NCI-H128 (cell line): ENCODE data around the gene ZNF197.
"Not testable (repeated sequence)": the region's sequence is repeated elsewhere in the genome, so short reads cannot be mapped to it uniquely, and the experiment has no call there.

Experiments used
- DNase-seq: peaks from one replicate; lab custom pipeline; 2025; ENCODE audit not compliant: unreplicated experiment; lab: John Stamatoyannopoulos, UW

The ZNF197 gene

GRCh38 chr3:44624749-44625480 is at the start of gene ZNF197:
TSS of gene ZNF197 (plus strand) at chr3:44625036. CDS start at chr3:44629155, 4,119 bp downstream.
- peak; percentile 79 for DNase-seq

GRCh38 chr3:44576613-44577012 is 48.2 kb upstream of the ZNF197 start:
- DNase-seq, result no peak

GRCh38 chr3:44577354-44577952 is 47.4 kb upstream of the ZNF197 start:
- DNase-seq, result not testable (repeated sequence)

GRCh38 chr3:44578316-44578715 is 46.5 kb upstream of the ZNF197 start:
- DNase-seq, result not testable (repeated sequence)

GRCh38 chr3:44578924-44579515 is 45.8 kb upstream of the ZNF197 start:
- not testable (repeated sequence) for DNase-seq

GRCh38 chr3:44579749-44580148 is 45.1 kb upstream of the ZNF197 start:
- DNase-seq, result not testable (repeated sequence)

GRCh38 chr3:44580971-44581370 is 43.9 kb upstream of the ZNF197 start:
- DNase-seq, result not testable (repeated sequence)

GRCh38 chr3:44584646-44585501 is 40.0 kb upstream of the ZNF197 start, which contains the start of gene ZNF660:
TSS of gene ZNF660 (plus strand) at chr3:44584964. CDS start at chr3:44594194, 9,230 bp downstream.
- DNase-seq, result peak; percentile 57

- no peak for DNase-seq
Measured at GRCh38 chr3:44596621-44597020, 28.2 kb upstream of the ZNF197 start.

- no peak for DNase-seq
Measured at GRCh38 chr3:44601749-44602148, 23.1 kb upstream of the ZNF197 start.

- no peak for DNase-seq
Measured at GRCh38 chr3:44612678-44613077, 12.2 kb upstream of the ZNF197 start.

- no peak for DNase-seq
Measured at GRCh38 chr3:44628716-44629115, 3.9 kb downstream of the ZNF197 start.

- DNase-seq, result no peak
Measured at GRCh38 chr3:44632193-44632592, 7.4 kb downstream of the ZNF197 start.

GRCh38 chr3:44642337-44642736 is 17.5 kb downstream of the ZNF197 start:
- no peak for DNase-seq

GRCh38 chr3:44643024-44643423 is 18.2 kb downstream of the ZNF197 start:
- DNase-seq, result no peak

GRCh38 chr3:44647771-44648170 is 22.9 kb downstream of the ZNF197 start:
- DNase-seq, result no peak

GRCh38 chr3:44648564-44649229 is 23.9 kb downstream of the ZNF197 start, which contains the start of gene ZNF35:
TSS of gene ZNF35 (plus strand) at chr3:44648732. CDS start at chr3:44651068, 2,336 bp downstream.
- peak; percentile 64 for DNase-seq

- DNase-seq, result no peak
Measured at GRCh38 chr3:44649709-44650108, 24.9 kb downstream of the ZNF197 start.

- DNase-seq, result no peak
Measured at GRCh38 chr3:44654039-44654438, 29.2 kb downstream of the ZNF197 start.

GRCh38 chr3:44659015-44659414 is 34.2 kb downstream of the ZNF197 start:
- no peak for DNase-seq
